ENCODE measurements around the gene RARS2.

Gene RARS2

GRCh38 chr6:87534377-87535047, 55.3 kb downstream of the RARS2 start:
- TF ChIP-seq TAF1 (IDR thresholded peaks at IDR 0.05; ENCODE audit: borderline replicate concordance, insufficient read depth, low read length) (no peak), SIN3A (IDR thresholded peaks at IDR 0.05; ENCODE audit: borderline replicate concordance, insufficient read depth, low read length) (no peak), FOXP2 (optimal IDR thresholded peaks at IDR 0.05; ENCODE audit: borderline replicate concordance, extremely low read depth, extremely low read length, insufficient read depth) (no peak), POLR2AphosphoS5 (IDR thresholded peaks at IDR 0.05; ENCODE audit: low read depth, low read length) (no peak)
- TF ChIP-seq, protein P1, sequence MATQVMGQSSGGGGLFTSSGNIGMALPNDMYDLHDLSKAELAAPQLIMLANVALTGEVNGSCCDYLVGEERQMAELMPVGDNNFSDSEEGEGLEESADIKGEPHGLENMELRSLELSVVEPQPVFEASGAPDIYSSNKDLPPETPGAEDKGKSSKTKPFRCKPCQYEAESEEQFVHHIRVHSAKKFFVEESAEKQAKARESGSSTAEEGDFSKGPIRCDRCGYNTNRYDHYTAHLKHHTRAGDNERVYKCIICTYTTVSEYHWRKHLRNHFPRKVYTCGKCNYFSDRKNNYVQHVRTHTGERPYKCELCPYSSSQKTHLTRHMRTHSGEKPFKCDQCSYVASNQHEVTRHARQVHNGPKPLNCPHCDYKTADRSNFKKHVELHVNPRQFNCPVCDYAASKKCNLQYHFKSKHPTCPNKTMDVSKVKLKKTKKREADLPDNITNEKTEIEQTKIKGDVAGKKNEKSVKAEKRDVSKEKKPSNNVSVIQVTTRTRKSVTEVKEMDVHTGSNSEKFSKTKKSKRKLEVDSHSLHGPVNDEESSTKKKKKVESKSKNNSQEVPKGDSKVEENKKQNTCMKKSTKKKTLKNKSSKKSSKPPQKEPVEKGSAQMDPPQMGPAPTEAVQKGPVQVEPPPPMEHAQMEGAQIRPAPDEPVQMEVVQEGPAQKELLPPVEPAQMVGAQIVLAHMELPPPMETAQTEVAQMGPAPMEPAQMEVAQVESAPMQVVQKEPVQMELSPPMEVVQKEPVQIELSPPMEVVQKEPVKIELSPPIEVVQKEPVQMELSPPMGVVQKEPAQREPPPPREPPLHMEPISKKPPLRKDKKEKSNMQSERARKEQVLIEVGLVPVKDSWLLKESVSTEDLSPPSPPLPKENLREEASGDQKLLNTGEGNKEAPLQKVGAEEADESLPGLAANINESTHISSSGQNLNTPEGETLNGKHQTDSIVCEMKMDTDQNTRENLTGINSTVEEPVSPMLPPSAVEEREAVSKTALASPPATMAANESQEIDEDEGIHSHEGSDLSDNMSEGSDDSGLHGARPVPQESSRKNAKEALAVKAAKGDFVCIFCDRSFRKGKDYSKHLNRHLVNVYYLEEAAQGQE (IDR thresholded peaks at IDR 0.05; ENCODE audit: insufficient read depth in 1 of 2, low read depth in 2 of 2, low read length in 2 of 2), result no peak

- no peak for TF ChIP-seq TAF1 (IDR thresholded peaks at IDR 0.05; ENCODE audit: borderline replicate concordance, insufficient read depth, low read length)
- TF ChIP-seq, protein P1 (IDR thresholded peaks at IDR 0.05; ENCODE audit: insufficient read depth in 1 of 2, low read depth in 2 of 2, low read length in 2 of 2), result no peak
- TF ChIP-seq POLR2AphosphoS5 (IDR thresholded peaks at IDR 0.05; ENCODE audit: low read depth, low read length), result no peak
- TF ChIP-seq SIN3A (IDR thresholded peaks at IDR 0.05; ENCODE audit: borderline replicate concordance, insufficient read depth, low read length), result no peak
- TF ChIP-seq FOXP2 (optimal IDR thresholded peaks at IDR 0.05; ENCODE audit: borderline replicate concordance, extremely low read depth, extremely low read length, insufficient read depth), result no peak
These were observed 60.6 kb downstream of the RARS2 start for GRCh38 chr6:87529221-87529620.

- TF ChIP-seq SIN3A (IDR thresholded peaks at IDR 0.05; ENCODE audit: borderline replicate concordance, insufficient read depth, low read length), result no peak
- TF ChIP-seq TAF1 (IDR thresholded peaks at IDR 0.05; ENCODE audit: borderline replicate concordance, insufficient read depth, low read length), result no peak
- TF ChIP-seq, protein P1 (IDR thresholded peaks at IDR 0.05; ENCODE audit: insufficient read depth in 1 of 2, low read depth in 2 of 2, low read length in 2 of 2), result no peak
- no peak for TF ChIP-seq FOXP2 (optimal IDR thresholded peaks at IDR 0.05; ENCODE audit: borderline replicate concordance, extremely low read depth, extremely low read length, insufficient read depth)
- TF ChIP-seq POLR2AphosphoS5 (IDR thresholded peaks at IDR 0.05; ENCODE audit: low read depth, low read length), result no peak
These were observed 67.1 kb downstream of the RARS2 start for GRCh38 chr6:87522686-87523085.

GRCh38 chr6:87518453-87518852, 71.3 kb downstream of the RARS2 start:
- TF ChIP-seq TAF1 (IDR thresholded peaks at IDR 0.05; ENCODE audit: borderline replicate concordance, insufficient read depth, low read length) (no peak), SIN3A (IDR thresholded peaks at IDR 0.05; ENCODE audit: borderline replicate concordance, insufficient read depth, low read length) (no peak), POLR2AphosphoS5 (IDR thresholded peaks at IDR 0.05; ENCODE audit: low read depth, low read length) (no peak), FOXP2 (optimal IDR thresholded peaks at IDR 0.05; ENCODE audit: borderline replicate concordance, extremely low read depth, extremely low read length, insufficient read depth) (no peak)
- TF ChIP-seq, protein P1 (IDR thresholded peaks at IDR 0.05; ENCODE audit: insufficient read depth in 1 of 2, low read depth in 2 of 2, low read length in 2 of 2), result no peak

All from PFSK-1 (cell line).